Activated T-cell treated with anti-CD3 and anti-CD28 coated beads, Interleukin-2, amount 50 U/mL, for 4 hours (primary cell): ENCODE measurements around the gene SEPHS2. TPM values are rescaled to one million over a fixed set of nuclear protein-coding genes. Genes with fewer than 3 reads are reported as not detected.
"Not testable (repeated sequence)": the region's sequence is repeated elsewhere in the genome, so short reads cannot be mapped to it uniquely, and the experiment has no call there.

Experiments used
- ATAC-seq, 2 donors: fragments of 200-7000 bp; cut with Tn5 transposase; one replicate each; pipeline ENCODE4 v1.10.0; 2021
- DNase-seq: peaks from one replicate; pipeline ENCODE4 v3.0.0-alpha.2; 2020
- H3K27me3 Mint-ChIP-seq: one replicate; pipeline ENCODE4 v1.8.0; 2021; ENCODE audit warnings: low read depth, mixed read lengths
- H3K36me3 Mint-ChIP-seq: one replicate; pipeline ENCODE4 v1.8.0; 2022; ENCODE audit warnings: mixed read lengths; ENCODE audit not compliant: insufficient read depth
- H3K4me1 Mint-ChIP-seq: one replicate; pipeline ENCODE4 v1.8.0; 2021; ENCODE audit warnings: low read depth, mixed read lengths
- H3K4me3 Mint-ChIP-seq: one replicate; pipeline ENCODE4 v1.8.0; 2021; ENCODE audit warnings: mild to moderate bottlenecking, moderate library complexity, mixed read lengths
- H3K9me3 Mint-ChIP-seq: one replicate; pipeline ENCODE4 v1.8.0; 2021; ENCODE audit warnings: mixed read lengths
- total RNA-seq, 3 donors: library from RNA; stranded (reverse); gene quantifications; one replicate each; pipeline ENCODE4 v1.2.1, GENCODE V29; 2021

Gene SEPHS2
- total RNA-seq, 3 donors from 2014 or later = 64.5 to 69.1 (median 67.1) TPM

DNA sequence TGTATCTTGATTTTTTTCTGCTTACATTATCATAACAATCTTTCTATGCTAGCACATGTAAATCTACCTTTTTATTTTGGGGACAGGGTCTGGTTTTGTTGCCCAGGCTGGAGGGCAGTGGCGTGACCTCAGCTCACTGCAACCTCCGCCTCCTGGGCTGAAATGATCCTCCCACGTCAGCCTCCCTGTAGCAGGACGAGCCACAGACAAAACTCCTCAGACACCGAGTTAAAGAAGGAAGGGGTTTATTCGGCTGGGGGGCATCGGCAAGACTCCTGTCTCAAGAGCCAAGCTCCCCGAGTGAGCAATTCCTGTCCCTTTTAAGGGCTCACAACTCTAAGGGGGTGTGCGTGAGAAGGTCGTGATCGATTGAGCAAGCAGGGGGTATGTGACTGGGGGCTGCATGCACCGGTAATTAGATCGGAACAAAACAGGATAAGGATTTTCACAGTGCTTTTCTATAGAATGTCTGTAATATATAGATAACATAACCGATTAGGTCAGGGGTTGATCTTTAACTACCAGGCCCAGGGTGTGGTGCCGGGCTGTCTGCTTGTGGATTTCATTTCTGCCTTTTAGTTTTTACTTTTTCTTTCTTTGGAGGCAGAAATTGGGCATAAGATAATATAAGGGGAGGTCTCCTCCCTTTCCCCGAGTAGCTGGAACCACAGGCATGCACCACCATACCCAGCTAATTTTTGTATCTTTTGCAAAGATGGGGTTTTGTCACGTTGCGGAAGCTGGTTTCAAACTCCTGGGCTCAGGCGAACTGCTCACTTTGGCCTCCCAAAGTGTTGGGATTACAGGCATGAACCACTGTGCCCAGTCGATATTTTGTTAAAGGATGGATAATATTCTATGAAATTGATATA is 7.3 kb upstream of the SEPHS2 start:
- H3K4me3 Mint-ChIP-seq, H3K9me3 Mint-ChIP-seq, DNase-seq, ATAC-seq, H3K36me3 Mint-ChIP-seq, H3K27me3 Mint-ChIP-seq: not testable (repeated sequence)
- H3K4me1 Mint-ChIP-seq = peaks cover 42% of the 10 kb centered on the region

DNA sequence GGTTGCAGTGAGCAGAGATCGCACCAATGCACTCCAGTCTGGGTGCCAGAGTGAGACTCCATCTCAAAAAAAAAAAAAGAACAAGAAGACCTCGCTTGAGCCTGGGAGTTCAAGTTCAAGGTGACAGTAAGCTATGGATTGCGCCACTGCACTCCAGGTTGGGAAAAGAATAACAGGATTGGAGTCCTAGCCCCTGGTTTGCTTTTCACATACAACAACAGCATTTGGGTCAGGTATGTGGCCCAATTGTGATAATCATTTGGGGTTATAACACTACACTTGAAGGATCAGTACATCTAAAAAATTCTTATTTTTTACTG is 3.4 kb upstream of the SEPHS2 start:
- H3K4me3 Mint-ChIP-seq = no peak overlapping the region
- H3K27me3 Mint-ChIP-seq = no peaks in the 10 kb centered on the region
- ATAC-seq = no peak
- no peaks in the 10 kb centered on the region for H3K9me3 Mint-ChIP-seq
- peaks cover 5% of the 10 kb centered on the region for H3K36me3 Mint-ChIP-seq
- peaks cover 40% of the 10 kb centered on the region for H3K4me1 Mint-ChIP-seq
- no peak for DNase-seq

DNA sequence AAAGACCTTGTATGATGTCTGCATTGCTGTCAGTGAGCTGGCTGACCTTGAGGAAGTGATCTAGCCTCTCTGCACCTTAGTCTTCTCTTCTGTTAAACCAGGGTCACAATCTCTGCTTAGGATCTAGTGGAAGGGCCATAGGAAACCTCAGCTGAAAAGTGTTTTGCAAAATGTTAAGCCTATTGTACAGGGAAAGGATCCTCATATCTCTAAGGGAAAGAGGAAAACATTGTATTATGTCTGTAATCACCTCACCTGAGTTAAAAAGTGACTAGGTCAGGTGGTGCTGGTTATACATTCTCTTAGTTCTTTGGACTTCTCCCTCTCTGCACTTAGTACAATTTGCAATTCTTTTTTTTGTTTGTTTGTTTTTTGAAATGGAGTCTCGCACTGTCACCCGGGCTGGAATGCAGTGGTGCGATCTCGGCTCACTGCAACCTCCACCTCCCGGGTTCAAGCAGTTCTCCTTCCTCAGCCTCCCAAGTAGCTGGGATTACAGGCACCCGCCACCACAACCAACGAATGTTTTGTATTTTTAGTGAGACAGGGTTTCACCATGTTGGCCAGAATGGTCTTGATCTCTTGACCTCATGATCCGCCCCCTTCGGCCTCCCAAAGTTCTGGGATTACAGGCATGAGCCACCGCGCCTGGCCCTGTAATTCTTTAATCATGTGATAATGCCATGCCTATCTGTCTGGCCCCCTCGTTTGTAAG is 2.0 kb upstream of the SEPHS2 start:
- Mint-ChIP-seq H3K9me3 (no peaks in the 10 kb centered on the region), H3K4me1 (peaks cover 49% of the 10 kb centered on the region)

DNA sequence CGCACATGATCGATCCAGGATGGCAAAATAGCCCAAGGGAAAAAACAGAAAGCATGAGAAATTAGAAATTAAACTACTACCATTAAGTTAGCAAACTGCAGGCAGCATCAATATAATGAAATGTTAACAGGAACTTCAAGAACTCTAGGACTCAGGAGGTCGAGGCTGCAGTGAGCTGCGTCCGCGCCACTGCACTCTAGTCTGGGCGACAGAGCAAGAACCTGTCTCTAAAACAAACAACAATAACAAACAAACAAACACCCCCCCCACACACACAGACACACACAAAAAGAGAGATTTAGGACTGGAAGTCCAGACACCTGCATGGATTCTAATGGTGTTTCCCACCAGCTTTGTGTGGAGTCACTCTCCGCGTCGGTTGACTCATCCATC is 525 bp upstream of the SEPHS2 start:
- Mint-ChIP-seq H3K27me3 (no peaks in the 10 kb centered on the region), H3K36me3 (peaks cover 16% of the 10 kb centered on the region), H3K4me3 (peak overlapping the region; percentile 90), H3K4me1 (peaks cover 45% of the 10 kb centered on the region), H3K9me3 (no peaks in the 10 kb centered on the region)
- DNase-seq = no peak
- ATAC-seq = no peak

More for the DNA sequence above, 2.0 kb upstream of the SEPHS2 start:
- ATAC-seq = no peak
- Mint-ChIP-seq H3K4me3 (no peak overlapping the region), H3K36me3 (peaks cover 16% of the 10 kb centered on the region), H3K27me3 (no peaks in the 10 kb centered on the region)
- DNase-seq = no peak

DNA sequence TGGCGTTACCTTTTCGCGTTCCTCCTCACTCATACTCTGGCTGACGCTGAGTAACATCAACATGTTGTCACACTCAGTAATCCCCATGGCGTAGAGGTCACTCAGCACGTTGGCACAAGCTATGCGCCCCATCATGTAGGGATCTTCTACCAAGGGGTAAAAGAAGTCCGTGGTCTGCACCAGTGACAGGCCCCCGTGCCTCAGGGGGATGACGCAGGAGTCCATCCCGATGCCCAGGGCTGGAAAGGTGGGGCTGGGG is 596 bp downstream of the SEPHS2 start:
- Mint-ChIP-seq H3K36me3 (peaks cover 16% of the 10 kb centered on the region), H3K4me1 (peaks cover 35% of the 10 kb centered on the region), H3K9me3 (no peaks in the 10 kb centered on the region), H3K27me3 (no peaks in the 10 kb centered on the region), H3K4me3 (peak overlapping the region; percentile 90)
- no peak for ATAC-seq
- no peak for DNase-seq

DNA sequence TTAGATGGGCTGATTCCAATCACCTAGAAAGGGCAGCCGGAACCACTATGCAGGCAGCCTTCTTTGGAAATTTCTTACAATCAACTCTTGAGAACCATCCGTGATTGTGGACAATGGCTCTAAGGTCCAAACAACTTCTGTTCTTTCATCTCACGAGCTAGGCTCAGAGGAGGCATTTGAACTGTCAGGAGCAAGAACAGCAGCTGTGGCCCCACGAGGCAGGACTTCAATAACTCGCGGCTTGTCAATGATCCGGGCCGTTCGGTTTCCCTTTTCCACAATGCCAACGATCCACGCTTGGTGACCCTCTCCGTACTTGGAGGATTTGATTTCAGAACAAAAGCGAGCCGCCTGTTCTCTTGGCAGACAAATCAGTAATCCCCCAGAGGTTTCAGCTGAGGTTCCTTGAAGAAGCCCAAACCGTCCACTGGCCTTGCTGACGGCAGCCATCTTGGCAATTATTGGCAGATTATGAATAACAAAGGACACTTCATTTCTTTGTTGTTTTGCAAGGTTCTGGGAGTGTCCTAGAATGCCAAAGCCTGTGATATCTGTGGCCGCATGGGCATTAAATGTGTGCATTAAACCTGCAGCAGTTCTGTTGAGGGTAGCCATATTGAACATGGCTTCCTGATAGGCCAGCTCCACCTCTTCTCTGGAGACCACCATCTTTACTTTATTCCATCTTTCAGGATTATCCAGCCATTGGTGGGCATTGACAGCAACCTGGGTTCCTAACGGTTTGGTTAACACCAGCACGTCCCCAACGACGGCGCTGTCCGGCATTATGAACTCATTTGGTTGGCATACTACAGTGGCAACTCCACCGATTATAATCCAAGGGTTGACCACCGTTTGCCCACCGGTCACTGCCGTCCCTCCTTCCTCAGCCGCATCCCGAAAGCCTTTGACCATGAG is 1.2 kb downstream of the SEPHS2 start:
- ATAC-seq (no peak), DNase-seq (no peak)
- Mint-ChIP-seq H3K27me3 (no peaks in the 10 kb centered on the region), H3K4me1 (peaks cover 31% of the 10 kb centered on the region), H3K36me3 (peaks cover 16% of the 10 kb centered on the region), H3K9me3 (no peaks in the 10 kb centered on the region), H3K4me3 (peak overlapping the region; percentile 90)

DNA sequence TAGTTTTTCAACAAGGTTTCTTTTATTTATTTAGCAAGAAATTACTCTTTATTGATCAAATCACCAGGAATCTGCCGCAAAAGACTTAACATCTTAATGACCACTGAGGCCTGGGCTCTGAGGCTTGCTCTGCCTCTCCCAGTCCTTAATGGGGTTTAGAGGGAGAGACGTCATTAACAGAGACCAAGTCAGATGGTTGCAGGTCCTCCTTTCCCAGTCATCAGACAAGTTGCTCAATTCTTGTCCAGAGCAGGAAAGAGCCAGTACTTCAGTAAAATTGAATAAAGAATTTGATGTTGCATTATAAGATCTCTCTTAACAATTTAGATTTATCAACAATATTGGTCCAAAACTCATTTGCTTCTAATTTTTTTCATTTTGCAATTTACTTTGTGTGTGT is 2.0 kb downstream of the SEPHS2 start:
- Mint-ChIP-seq H3K36me3 (peaks cover 16% of the 10 kb centered on the region), H3K9me3 (no peaks in the 10 kb centered on the region), H3K4me3 (peak overlapping the region; percentile 90), H3K27me3 (no peaks in the 10 kb centered on the region), H3K4me1 (peaks cover 30% of the 10 kb centered on the region)
- no peak for ATAC-seq
- DNase-seq = no peak

DNA sequence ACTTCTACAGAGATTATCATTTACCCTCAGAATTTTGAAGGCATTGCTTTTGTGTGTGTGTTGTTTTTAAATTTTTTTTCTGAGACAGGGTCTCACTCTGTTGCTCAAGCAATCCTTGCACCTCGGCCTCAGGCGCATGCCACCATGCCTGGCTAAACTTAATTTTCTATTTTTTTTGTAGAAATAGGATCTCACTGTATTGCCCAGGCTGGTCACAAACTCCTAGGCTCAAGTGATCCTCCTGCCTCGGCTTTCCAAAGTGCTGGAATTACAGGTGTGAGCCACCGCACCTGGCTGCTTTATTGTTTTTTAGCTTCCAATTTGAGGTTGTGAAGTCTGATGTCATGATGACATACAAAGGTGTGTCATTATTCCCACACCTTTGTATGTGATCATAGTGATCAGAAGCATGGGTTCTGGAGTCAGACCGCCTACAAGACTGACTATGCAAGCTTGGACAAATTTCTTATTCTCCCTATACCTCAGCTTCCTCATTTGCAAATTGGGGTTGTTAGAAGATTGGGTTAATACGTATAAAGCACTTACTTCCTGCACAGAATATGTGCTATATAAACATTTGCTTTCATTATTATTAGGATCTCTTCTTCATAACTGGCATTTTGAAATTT is 5.8 kb downstream of the SEPHS2 start:
- DNase-seq = no peak
- ATAC-seq = no peak
- H3K4me3 Mint-ChIP-seq = no peak overlapping the region
- no peaks in the 10 kb centered on the region for H3K9me3 Mint-ChIP-seq
- peaks cover 24% of the 10 kb centered on the region for H3K4me1 Mint-ChIP-seq
- H3K36me3 Mint-ChIP-seq = peaks cover 15% of the 10 kb centered on the region
- no peaks in the 10 kb centered on the region for H3K27me3 Mint-ChIP-seq

DNA sequence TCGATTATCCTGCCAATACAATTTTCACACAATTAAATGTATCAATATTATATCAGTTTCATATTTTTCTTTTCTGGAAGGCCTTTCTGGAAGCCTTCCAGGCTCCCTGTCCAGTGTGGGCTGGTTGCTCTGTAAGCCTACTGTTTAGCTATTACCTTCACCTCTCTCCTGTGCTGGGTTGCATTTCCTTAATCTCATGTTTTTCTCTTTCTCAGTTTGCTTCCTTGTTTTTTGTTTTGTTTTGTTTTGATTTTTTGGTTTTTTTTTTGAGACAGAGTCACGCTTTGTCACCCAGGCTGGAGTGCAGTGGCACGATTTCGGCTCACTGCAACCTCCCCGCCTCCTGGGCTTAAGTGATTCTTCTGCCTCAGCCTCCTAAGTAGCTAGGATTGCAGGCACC is 6.8 kb downstream of the SEPHS2 start:
- DNase-seq = no peak
- H3K4me1 Mint-ChIP-seq = peaks cover 23% of the 10 kb centered on the region
- ATAC-seq = no peak
- no peaks in the 10 kb centered on the region for H3K9me3 Mint-ChIP-seq
- H3K27me3 Mint-ChIP-seq = no peaks in the 10 kb centered on the region
- peaks cover 9% of the 10 kb centered on the region for H3K36me3 Mint-ChIP-seq
- H3K4me3 Mint-ChIP-seq = no peak overlapping the region

DNA sequence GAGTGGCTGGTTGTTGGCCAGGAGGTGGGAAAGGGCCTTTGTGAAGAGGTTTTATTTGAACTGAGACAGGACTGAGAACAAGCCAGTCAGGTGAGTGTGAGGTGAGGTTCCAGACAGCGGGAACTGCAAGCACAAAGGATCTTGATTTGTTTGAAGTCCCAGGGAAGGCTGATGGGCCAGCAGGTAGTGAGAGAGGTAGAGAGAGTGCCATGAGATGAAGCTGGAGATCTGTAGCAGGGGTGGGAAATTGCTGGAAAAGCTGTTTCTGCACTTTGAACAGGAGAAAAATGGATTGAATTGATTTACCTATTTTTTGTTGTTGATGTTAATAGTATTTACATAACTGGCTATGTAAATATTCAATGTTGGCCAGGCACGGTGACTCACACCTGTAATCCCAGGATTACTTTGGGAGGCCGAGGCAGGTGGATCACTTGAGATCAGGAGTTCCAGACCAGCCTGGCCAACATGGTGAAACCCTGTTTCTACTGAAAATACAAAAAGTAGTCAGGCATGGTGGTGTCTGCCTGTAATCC is 8.1 kb downstream of the SEPHS2 start:
- no peak overlapping the region for H3K4me3 Mint-ChIP-seq
- no peak for ATAC-seq
- no peak for DNase-seq
- no peaks in the 10 kb centered on the region for H3K9me3 Mint-ChIP-seq
- no peaks in the 10 kb centered on the region for H3K36me3 Mint-ChIP-seq
- no peaks in the 10 kb centered on the region for H3K27me3 Mint-ChIP-seq
- peaks cover 17% of the 10 kb centered on the region for H3K4me1 Mint-ChIP-seq

DNA sequence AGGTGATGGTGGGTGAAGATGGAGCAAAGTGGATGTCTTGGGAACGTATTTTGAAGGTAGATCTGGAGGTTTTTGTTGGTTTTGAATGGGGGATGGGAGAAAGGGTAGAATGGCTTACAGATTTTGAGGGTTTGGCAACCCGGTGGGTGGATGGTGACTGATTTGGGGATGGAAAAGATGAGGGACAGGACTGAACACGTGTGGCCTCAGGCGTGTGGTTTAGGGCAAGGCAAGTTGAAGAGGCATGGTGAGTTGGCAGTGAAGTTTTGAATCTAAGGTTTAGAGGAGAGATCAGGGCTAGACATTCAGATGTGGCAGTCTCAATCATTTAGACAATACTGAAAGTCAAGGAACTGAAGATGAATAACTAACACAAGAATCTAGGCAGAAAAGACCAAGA is 10.8 kb downstream of the SEPHS2 start:
- ATAC-seq (peak; percentile 39 to 49), DNase-seq (no peak)
- Mint-ChIP-seq H3K4me3 (no peak overlapping the region), H3K27me3 (no peaks in the 10 kb centered on the region), H3K4me1 (peaks cover 17% of the 10 kb centered on the region), H3K36me3 (no peaks in the 10 kb centered on the region), H3K9me3 (no peaks in the 10 kb centered on the region)

DNA sequence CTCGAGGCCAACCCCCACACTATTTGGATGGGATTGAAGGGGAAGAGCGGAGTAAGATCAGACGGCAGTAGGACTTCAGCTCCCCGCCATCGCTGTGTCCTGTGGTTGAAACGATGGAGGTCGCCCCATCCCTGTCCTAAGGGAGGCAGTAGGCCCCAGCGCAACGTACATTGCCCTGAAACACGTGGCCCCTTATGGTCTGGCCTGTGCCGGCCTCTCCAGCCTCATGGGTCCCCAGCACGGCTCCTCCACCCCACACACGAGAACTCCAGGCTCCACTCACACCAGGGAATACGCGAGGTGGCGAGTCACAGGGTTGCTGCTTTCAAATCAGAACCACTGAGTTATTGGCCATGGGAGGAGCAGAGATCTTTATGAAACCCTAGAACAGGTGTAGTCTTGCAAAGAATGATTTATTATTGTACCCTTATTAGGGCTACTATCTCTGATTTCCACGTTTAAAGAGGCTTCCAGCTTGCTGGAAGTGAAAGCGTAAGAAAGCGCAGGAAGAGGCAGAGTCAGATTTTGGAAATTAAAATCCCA is 15.2 kb downstream of the SEPHS2 start:
- peak; percentile 6 to 10 for ATAC-seq
- no peaks in the 10 kb centered on the region for H3K9me3 Mint-ChIP-seq
- peaks cover 23% of the 10 kb centered on the region for H3K4me1 Mint-ChIP-seq
- peaks cover 16% of the 10 kb centered on the region for H3K36me3 Mint-ChIP-seq
- DNase-seq = no peak
- H3K27me3 Mint-ChIP-seq = no peaks in the 10 kb centered on the region
- H3K4me3 Mint-ChIP-seq = no peak overlapping the region

DNA sequence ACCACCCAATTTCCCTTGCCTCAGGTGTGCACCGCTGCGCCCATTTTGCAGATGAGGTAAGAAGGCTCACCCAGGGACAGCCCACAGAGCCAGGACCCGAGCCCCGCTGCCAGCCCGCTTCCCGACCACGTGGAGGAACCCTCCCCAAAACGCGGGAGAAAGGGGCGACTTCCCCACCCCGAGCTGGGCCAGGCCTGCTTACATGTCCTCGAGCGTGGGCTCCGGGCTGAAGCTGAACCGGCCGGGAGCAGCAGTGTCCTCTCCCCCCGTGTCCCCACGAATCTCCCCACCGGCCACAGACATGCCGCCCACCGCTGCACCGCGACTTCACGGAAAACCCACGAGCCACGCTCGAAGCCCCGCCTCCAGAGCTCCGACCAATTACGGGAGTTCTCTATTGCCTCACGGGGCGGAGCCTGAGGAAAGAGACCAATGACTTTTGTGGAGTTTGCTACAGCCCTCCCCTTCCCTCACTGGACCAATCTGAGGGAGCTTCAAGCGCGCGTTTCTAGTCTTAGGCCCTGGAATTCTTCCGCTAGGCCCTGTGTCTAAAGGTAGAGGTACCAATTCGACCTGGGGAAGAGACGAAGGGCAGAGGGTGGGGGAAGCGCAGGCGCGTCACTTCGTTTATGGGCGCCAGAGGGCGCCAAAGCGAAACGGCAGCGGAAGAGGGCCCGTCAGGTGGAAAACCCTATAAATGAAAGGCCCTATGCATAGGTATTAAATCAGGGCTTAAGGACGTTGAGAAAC is 15.8 kb downstream of the SEPHS2 start, which contains the start of gene DCTPP1:
TSS of gene DCTPP1 (minus strand) at position 353 of the 750 bp plus-strand sequence. CDS start at position 303, 50 bp downstream.
- no peaks in the 10 kb centered on the region for H3K9me3 Mint-ChIP-seq
- ATAC-seq = peak; percentile 97
- peak; percentile 95 for DNase-seq
- peaks cover 20% of the 10 kb centered on the region for H3K4me1 Mint-ChIP-seq
- H3K36me3 Mint-ChIP-seq = peaks cover 16% of the 10 kb centered on the region
- no peak within 1 kb of the TSS for H3K4me3 Mint-ChIP-seq
- no peaks in the 10 kb centered on the region for H3K27me3 Mint-ChIP-seq
